GM19463 (cell line): Measurements from ENCODE around the gene CXCR5.
"Not testable (repeated sequence)": the region's sequence is repeated elsewhere in the genome, so short reads cannot be mapped to it uniquely, and the experiment has no call there.

Experiments used
- ATAC-seq: cut with Tn5 transposase; IDR thresholded peaks from one replicate; pipeline ENCODE4 v1.9.1; 2021; ENCODE audit warnings: mild to moderate bottlenecking, moderate library complexity; ENCODE audit not compliant: unreplicated experiment

The CXCR5 gene, protein sequence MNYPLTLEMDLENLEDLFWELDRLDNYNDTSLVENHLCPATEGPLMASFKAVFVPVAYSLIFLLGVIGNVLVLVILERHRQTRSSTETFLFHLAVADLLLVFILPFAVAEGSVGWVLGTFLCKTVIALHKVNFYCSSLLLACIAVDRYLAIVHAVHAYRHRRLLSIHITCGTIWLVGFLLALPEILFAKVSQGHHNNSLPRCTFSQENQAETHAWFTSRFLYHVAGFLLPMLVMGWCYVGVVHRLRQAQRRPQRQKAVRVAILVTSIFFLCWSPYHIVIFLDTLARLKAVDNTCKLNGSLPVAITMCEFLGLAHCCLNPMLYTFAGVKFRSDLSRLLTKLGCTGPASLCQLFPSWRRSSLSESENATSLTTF

DNA sequence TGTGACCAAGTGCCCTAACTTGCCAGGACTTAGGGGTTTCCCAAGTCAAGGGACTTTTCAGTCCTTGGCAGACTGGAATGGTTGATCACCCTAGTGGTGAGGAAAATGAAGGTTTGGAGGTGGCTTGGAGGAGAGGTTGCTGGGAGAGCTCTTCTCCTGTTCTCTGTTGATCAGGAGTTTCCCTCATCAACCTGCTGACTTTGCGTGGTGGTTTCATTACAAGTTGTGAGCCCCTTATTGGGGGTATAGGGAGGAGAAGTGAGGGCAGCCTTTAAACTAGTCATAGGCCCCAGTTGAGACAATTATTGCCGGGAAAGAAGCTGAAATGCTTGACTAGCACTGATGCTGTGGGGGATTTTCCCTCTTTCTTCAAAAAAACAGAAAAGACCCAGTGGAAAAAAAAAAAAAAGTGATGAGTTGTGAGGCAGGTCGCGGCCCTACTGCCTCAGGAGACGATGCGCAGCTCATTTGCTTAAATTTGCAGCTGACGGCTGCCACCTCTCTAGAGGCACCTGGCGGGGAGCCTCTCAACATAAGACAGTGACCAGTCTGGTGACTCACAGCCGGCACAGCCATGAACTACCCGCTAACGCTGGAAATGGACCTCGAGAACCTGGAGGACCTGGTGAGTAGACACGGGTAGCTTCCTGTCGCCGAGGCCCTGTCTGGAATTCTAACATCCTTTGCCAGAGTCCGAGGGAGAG, at the start of gene CXCR5:
TSS of gene CXCR5 (plus strand) at position 525 of the 704 bp plus-strand sequence. CDS start at position 575, 50 bp downstream.
- peak; percentile 68 for ATAC-seq

DNA sequence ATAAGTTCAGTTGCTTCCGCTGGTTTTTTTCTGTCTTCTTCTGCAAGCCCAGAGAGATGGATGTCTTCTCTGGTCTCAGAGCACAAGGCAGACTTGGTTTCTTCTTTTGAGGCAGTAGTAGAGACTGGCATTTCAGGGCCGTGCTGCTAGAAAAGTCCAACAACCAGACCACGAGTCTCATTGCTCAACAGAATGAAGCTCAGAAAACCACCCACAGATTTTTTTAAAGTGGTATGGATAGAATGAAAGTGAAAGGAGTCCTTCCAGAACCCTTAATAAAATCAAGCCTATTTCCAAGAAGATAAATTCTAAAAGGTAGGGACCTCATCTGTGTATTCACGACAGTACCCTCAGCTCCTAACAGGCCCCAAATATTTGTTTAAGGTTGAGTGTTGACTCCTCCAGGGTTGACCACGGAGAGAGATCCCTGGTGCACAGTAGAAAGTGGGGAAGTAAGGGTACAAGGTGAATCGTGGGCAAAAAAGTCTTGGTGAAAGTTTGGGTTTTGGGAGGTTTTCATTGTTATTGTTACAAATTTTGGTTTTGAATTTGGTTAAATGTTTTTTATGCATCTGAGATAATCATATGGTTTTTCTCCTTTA, 49.2 kb upstream of the CXCR5 start:
- ATAC-seq, result no peak

DNA sequence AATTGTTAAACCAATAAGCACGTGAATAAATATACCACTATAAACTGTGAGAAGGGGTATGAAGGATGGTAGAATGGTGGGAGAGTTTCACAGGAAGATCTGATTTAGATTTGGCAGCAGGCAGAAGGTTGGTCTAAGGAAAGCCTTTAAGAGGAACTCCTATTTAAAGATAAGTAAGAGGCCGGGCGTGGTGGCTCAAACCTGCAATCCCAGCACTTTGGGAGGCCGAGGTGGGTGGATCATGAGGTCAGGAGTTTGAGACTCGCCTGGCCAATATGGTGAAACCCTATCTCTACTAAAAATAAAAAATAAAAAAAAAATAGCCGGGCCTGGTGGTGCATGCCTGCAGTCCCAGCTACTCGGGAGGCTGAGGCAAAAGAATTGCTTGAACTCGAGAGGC, 45.8 kb upstream of the CXCR5 start:
- ATAC-seq, result no peak

DNA sequence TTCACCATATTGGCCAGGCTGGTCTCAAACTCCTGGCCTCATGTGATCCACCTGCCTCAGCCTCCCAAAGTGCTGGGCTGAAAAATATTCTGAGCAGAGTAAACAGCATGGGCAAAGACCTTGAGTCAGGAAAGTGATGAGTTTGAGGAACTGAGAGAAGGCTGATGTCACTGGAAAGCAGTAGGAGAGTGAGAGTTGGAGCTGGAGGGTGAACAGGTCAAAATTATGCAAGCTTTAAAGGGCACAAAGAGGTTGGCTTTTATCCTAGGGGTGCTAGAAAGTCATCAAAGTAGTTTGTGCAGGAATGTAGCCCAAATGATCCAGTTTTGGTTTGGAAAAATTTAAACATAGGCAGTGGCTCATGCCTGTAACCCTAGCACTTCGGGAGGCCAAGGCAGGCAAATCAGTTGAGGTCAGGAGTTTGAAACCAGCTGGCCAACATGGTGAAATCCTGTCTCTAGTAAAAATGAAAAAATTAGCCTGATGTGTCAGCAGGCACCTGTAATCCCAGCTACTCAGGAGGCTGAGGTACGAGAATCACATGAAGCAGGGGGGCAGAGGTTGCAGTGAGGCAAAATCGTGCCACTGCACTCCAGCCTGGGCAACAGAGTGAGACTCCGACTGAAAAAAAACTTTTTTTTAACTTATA, 44.7 kb upstream of the CXCR5 start:
- peak; percentile 68 for ATAC-seq

DNA sequence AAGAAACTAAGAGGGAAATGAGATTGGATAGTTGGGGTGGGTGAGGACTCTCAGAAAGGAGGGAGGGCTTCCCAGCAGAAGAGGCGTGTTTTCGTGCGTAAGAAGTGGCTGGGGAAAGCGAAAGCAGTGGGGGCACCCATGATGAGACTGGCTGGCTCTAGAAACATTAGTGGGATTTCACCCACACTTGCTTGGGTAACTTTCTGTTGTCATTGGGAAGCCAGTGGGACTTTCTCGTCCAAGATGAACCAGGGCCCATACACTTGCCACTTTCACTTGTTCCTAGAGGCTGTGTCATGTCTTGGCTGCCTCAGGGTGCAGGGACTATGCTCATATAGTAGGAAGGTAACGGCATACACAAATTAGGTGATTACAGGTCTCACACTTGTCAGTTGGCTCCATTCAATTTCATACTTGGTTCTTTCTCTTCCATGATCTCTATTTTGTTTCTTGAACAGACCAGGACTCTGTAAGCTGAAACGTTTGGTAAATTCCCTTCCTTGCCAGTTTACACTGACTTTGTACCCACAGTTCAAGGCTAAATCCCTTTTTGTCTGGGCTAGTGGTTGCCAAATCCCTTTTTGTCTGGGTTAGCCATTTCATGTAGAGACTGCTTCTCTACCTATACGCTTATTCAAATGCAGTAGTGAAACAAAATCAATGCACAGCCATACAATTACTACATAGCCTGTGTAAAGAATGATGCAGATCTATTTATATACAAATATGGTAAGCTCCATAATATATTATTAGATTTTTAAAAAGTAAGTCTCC, 42.0 kb upstream of the CXCR5 start:
- no peak for ATAC-seq

DNA sequence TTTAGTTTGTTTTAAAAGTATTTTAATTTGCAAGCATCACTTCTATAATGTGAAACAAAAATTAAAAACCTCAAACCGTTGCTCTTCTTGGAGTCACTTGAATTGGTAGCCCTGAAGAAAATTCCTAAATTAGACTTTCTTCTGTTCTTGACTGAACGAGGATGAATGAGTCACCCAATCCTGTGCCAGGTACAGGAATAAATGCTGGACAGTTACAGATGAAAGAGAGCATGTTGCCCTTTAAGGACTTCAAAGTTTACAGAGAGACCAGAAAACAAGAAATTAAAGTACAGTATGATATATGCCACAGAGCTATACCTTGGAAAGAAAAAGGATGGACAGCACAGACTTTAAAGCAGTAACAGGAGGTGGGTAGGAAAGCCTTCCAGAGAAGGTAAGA, 41.3 kb upstream of the CXCR5 start:
- ATAC-seq, result no peak

DNA sequence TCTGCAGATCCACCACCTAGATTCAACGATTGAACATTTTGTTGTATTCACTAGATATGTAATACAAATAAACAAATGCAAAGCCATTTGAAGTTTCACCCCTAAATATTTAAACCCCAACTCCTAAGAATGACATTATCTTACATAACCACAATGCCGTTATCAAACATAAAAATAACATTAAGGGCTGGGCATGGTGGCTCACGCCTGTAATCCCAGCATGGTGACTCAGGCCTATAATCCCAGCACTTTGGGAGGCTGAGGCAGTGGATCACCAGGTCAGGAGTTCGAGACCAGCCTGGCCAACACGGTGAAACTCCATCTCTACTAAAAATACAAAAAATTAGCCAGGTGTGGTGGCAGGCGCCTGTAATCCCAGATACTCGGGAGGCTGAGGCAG, 40.8 kb upstream of the CXCR5 start:
- not testable (repeated sequence) for ATAC-seq

DNA sequence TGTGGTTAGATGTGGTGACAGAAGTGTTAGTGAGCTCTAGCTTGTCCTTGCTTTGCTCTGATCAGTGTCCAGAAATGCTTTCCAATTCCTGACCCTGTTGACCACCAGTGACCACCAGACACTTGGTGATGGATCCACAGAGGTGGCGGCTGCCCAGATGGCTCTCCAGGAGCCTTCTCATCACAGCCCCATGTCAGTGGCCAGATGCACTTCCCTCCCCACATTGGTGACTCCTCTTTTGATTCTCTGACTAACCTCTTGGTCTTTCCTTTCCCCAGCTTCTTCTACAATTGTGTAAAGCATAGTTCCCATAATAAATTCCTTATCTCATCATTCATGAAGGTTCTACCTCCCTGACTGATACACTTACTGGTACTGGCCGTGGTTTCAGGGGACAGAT, 40.1 kb upstream of the CXCR5 start:
- ATAC-seq, result no peak

DNA sequence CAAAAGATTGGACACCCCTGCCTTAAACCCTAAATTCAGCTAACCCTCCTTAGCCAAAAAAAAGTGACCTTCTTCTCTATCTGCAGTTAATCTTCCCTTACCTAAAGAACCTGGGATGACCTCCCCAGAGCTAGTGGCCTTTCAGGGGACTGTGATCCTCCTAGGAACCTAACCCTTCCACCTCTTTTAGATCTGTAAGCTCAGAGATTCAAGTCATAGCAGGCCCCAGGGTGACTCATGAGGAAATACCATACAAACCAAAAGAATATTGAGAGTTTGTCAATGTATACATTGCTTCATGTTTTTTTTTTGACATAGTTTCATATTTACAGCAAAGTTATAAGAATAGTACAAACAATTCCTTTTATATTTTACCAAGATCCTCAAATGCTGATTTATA, 38.3 kb upstream of the CXCR5 start:
- ATAC-seq, result no peak

DNA sequence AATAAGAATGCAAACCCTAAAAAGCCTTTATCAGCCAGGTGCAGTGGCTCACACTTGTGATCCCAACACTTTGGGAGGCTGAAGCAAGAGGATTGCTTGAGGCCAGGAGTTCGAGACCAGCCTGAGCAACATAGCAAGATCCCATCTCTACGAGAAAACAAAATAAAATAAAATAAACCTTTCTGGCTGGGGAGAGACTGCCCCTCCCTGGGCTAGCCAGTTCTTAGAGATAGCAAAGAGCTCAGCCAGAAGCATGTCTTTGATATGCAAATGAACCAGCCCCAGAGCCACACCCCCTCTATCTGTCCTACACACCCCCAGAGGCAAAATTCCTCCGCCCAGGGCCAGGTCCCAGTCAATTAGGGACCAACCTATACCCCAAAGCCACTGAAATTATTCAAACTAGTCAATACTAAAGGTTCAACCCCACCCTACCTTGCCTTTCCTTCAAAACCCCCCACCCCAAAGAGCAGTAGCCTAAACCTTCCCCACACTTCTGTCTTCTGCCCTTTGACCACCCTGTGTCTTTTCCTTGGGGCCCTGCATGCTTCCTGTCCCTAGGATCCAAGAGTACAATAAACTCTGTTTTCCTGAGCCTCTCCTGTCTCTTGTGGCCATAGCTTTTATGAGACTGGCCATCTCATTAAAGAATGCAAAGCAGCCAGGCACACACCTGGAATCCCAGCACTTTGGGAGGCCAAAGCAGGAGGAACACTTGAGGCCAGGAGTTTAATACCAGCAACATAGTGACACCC, 37.3 kb upstream of the CXCR5 start:
- no peak for ATAC-seq

DNA sequence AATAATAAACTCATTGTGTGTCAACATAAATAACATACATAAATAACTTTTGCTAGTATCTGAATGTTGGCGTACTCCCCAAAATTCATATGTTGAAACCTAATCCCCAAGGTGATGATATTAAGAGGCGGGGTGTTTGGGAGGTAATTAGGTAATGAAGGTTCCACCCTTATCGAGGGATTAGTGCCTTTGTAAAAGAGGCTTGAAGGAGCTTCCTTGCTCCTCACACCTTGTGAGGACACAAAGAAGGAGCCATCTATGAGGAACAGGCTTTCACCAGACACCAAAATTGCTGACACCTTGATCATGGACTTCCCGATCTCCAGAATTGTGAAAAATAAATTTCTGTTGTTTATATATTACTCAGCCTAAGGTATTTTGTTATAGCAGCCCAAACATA, 33.9 kb upstream of the CXCR5 start:
- ATAC-seq, result no peak

DNA sequence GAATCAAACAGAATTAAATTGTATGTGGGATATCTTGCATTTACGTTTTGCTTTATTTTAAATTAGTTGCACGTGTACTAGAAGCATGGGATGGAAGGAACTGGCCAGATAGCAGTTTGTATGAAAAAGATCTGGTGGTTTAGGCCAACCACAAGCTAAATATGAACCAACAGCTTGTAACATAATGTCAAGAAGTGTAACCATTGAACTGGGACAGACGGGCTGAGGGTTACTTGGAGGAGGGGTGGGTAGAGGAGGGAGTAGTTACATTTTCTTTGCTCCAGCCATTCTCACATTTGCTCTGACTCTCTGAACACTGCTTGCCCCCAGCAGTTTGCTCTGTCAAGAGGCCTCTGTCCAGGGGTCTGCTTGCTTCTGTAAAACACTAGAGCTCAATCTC, 31.7 kb upstream of the CXCR5 start:
- ATAC-seq, result no peak

DNA sequence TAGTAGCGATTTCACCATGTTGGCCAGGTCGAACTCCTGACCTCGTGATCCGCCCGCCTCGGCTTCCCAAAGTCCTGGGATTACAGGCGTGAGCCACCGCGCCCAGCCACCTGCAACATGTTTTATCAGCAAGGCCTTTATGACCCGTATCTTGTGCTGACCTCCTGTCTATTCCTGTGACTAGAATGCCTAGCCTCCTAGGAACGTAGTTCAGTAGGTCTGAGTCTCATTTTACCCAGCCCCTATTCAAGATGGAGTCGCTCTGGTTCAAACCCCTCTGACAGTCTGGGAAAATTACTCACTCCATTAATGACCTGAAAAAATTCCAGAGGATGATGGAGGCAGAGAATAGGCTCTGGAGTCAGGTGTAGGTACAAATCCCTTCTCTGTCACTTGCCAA, 30.0 kb upstream of the CXCR5 start:
- no peak for ATAC-seq

DNA sequence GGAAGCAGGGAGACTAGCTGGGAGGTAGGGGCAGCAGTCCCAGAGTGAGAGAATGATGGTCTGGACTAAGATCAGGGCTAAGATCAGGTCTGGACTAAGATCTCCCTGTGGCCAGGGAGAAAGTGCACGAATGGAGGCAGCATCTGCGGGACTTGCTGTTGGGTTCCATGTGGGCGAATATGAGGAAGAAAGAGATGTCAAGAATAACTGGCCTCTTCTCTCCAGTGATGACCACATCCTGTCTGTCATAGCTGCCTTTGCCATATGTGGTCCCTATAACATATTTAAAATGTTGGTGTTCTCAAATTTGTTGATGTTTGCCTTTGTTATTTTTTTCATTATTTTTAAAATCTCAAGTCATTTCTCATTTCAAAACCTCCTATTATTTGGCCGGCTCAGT, 27.4 kb upstream of the CXCR5 start:
- no peak for ATAC-seq

DNA sequence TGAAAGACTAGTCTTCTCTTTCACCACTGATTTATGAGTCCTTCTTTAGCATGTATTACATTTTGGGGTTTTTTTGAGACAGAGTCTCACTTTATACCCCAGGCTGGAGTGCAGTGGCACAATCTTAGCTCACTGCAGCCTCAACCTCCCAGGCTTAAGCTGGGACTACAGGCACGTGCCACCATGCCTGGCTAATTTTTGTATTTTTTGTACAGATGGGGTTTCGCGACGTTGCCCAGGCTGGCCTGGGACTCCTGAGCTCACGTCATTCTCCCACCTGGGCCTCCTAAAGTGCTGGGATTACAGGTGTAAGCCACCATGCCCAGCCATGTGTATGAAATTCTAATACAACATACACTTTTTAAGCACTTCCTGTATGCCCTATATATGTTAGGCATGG, 26.3 kb upstream of the CXCR5 start:
- no peak for ATAC-seq

DNA sequence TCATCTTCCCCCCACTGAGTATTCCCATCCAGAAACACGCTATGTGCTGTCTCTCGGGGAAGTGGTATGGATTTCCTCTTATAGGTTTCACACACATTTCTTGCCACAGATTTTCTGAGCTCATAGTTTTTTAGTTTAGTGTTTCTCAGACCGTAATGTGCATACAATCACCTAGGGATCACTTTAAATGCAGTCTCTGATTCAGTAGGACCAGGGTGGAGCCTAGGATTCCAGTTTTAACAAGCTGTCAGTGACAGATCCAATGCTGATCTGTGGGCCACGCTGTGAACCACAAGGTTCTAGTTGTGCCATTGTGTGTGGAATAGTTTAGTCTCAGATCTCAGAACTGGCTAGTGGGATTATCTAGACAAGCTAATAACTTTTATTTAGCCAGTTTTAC, 23.7 kb upstream of the CXCR5 start:
- no peak for ATAC-seq

DNA sequence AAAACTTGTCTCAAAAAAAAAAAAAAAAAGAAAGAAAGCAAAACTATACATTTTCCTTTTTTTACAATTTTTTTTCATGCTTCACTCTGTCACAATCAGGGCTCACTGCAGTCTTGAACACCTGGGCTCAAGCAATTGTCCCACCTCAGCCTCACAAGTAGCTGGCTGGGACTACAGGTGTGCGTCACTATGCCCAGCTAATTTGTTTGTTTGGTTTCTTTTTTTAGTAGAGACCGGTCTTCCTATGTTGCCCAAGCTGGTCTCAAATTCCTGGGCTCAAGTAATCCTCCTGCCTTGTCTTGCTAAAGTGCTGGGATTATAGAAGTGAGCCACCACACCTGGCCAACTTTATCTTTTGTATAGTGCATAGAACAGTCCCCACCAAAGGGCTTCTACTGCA, 15.0 kb upstream of the CXCR5 start:
- ATAC-seq, result no peak

DNA sequence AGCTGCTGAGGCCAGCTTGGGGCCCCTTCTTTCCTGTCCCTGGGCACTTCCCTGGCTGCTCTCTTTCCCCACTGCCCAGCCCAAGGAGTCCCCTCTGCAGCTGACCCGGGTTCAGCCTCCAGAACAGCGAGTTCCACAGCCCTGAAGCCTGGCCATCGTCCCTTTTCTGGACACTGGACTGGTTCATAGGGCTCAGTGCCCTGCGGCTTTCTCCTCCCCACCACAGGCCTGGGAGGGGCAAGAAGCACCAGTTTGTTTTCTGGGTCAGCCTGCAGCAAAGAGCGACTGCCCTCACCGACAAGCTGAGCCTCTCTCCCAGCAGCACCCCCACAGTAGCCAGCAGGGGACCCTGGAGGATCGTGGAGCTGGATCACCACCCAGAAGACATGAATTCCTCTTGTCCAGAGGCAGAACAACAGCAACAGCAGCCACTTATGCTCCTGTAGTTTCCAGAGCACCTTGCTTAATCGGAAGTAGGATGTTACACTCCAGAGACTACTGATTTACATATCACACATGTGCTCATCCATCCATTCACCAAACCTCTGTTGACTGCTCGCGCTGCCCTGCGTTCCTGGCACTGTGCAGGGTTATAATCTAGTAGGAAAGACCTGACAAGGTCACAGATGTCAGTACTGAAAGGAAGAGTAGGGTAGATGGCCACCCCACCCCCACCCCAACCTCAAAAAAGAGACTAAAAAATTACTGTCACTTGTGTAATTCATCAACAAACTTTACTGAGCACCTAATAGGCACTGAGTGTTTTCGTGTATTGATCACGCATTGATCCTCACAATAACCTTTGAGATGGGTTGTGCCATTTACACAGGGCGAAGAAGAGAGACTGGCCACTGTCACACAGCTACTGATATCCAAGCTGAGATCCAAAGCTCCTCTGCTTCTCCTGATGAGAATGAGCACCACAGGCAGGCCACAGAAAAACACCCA, 13.0 kb upstream of the CXCR5 start:
- ATAC-seq, result peak; percentile 65

DNA sequence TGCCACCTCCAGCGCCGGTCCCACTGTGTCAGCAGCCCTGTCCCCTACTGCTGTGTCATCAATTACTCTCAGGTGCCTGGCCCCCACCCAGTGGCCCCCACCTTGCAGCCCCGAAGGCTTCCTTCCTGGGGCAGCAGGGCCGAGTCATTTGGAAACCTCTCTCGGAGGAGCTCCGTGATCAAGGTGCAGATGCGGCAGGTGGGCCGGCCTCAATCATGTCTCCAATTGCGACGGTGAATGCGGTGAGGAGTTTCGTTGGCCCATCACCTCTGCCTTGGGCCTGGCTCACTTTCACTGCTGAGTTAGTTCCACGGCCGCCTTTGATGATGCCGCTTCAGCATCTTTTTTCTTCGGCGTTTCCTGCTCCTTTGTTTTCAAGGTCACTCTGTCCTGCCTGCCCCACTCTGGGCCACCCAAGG, 11.3 kb upstream of the CXCR5 start:
- ATAC-seq, result no peak
